ENCODE measurements around the gene ZBTB16. TPM values are rescaled to one million over a fixed set of nuclear protein-coding genes. Genes with fewer than 3 reads are reported as not detected.
A peak's percentile ranks its signal among the peaks of the same experiment; 100 is the strongest.

ZBTB16 gene
- total RNA-seq, 1 donor from 2014 or later = 39.4 TPM

- H3K27ac Mint-ChIP-seq (ENCODE audit: unreplicated experiment) = no peak overlapping the region
- no peaks in the 10 kb centered on the region for H3K9me3 Mint-ChIP-seq
- H3K36me3 Mint-ChIP-seq (ENCODE audit: low read depth) = no peaks in the 10 kb centered on the region
- DNase-seq (ENCODE audit: low read depth, low spot score) = no peak
- TF ChIP-seq CTCF (conservative IDR thresholded peaks at IDR 0.05) = no peak
- H3K4me1 Mint-ChIP-seq = peaks cover 76% of the 10 kb centered on the region
- H3K27me3 Mint-ChIP-seq (ENCODE audit: low read depth) = no peaks in the 10 kb centered on the region
- H3K4me3 Mint-ChIP-seq = no peak overlapping the region
These were observed 38.3 kb downstream of the ZBTB16 start for GRCh38 chr11:114097832-114098231.

DNA sequence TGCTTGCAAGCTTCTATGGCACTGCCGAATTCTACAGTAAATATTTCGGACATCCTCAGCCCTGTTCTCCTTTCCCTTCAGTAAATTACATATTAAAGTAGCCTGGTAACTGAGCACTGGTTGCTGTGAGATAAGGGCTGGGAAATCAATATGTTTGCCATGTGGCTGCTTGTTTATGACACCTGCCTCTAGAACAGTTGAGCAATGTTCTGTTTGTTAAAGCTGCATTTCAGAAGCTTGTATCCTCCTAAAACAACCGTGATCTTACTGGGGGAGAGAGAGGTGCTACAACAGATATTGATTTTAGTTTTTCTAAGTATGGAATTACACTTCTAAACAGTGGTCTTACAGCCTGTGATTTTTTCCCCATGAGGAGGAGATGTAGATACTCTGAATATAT, 39.4 kb downstream of the ZBTB16 start:
- Mint-ChIP-seq H3K27ac (ENCODE audit: unreplicated experiment) (no peak overlapping the region), H3K9me3 (no peaks in the 10 kb centered on the region), H3K4me3 (no peak overlapping the region), H3K36me3 (ENCODE audit: low read depth) (no peaks in the 10 kb centered on the region), H3K4me1 (peaks cover 77% of the 10 kb centered on the region), H3K27me3 (ENCODE audit: low read depth) (no peaks in the 10 kb centered on the region)
- TF ChIP-seq CTCF (conservative IDR thresholded peaks at IDR 0.05) = no peak
- no peak for DNase-seq (ENCODE audit: low read depth, low spot score)

- Mint-ChIP-seq H3K4me3 (no peak overlapping the region), H3K27me3 (ENCODE audit: low read depth) (no peaks in the 10 kb centered on the region), H3K4me1 (peaks cover 83% of the 10 kb centered on the region), H3K27ac (ENCODE audit: unreplicated experiment) (peak overlapping the region; percentile 52), H3K36me3 (ENCODE audit: low read depth) (no peaks in the 10 kb centered on the region), H3K9me3 (no peaks in the 10 kb centered on the region)
- no peak for DNase-seq (ENCODE audit: low read depth, low spot score)
- no peak for TF ChIP-seq CTCF (conservative IDR thresholded peaks at IDR 0.05)
These were observed 40.1 kb downstream of the ZBTB16 start for GRCh38 chr11:114099392-114100178.

DNA sequence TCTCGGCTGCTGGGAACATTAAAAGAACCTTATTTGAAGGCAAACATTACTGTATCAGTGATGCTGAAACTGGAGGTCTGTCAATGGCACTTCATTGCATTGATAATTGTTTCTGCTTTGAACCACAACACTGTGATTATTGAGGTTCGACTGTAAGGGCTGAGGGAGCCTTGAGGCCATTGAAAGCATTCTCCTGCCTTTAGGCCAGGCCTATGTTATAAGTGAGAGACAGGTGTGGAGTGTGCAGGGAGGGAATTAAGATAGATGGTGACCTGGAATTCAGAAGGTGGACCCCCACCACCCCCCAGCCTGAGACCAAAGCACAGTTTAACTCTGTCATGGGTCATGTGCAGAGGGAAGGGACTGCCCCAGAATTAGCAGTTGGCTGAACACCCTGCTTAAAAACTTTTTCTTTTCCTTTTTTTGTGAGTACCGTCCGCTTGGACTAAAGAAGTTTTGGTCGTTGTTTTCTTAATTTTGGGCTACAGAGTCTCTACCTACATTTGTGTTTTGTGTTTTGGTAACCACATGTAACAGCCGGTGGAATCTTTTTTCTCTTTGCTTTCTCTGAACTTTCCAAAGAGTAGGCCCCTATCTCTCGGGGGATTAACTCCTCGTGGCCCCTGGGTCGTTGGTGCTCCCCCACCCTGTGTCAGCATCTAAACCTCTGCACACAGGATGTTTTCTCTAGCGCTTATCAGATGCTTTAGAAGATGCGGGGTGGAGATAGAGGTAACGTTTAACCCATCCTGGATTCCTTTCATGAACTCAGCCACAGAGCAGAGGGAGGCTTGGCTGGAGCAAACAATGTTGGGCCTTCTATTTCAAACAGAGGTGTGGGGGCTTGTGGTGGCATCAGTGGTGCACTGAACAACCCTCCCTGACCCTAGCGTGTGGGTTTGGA, 43.7 kb downstream of the ZBTB16 start:
- no peaks in the 10 kb centered on the region for H3K9me3 Mint-ChIP-seq
- H3K36me3 Mint-ChIP-seq (ENCODE audit: low read depth) = no peaks in the 10 kb centered on the region
- no peaks in the 10 kb centered on the region for H3K27me3 Mint-ChIP-seq (ENCODE audit: low read depth)
- TF ChIP-seq CTCF (conservative IDR thresholded peaks at IDR 0.05) = no peak
- DNase-seq (ENCODE audit: low read depth, low spot score) = no peak
- H3K4me3 Mint-ChIP-seq = no peak overlapping the region
- peak overlapping the region; percentile 24 for H3K27ac Mint-ChIP-seq (ENCODE audit: unreplicated experiment)
- peaks cover 87% of the 10 kb centered on the region for H3K4me1 Mint-ChIP-seq

DNA sequence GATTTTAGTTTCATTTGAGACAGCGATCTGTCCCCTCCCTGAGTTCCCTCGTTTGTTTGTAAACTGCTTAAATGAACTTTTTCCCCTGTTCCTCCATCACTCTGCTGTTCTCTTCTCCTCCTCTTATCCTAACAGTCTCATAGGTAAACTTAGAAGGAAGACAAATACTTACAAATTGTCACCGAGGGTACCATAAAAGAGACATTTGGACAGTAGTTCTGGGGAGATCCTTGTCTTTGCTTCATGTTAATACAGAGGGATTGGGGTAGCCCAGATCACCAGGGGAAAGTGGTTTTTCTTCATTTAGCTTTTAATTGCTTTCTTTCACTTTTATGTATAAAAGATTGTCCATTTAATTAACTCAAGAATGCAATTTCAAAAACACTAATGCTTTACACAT, 46.1 kb downstream of the ZBTB16 start:
- peaks cover 85% of the 10 kb centered on the region for H3K4me1 Mint-ChIP-seq

More for the DNA sequence above, 46.1 kb downstream of the ZBTB16 start:
- no peak overlapping the region for H3K27ac Mint-ChIP-seq (ENCODE audit: unreplicated experiment)
- no peaks in the 10 kb centered on the region for H3K9me3 Mint-ChIP-seq
- no peak overlapping the region for H3K4me3 Mint-ChIP-seq
- H3K27me3 Mint-ChIP-seq (ENCODE audit: low read depth) = no peaks in the 10 kb centered on the region
- H3K36me3 Mint-ChIP-seq (ENCODE audit: low read depth) = no peaks in the 10 kb centered on the region
- DNase-seq (ENCODE audit: low read depth, low spot score) = no peak
- TF ChIP-seq CTCF (conservative IDR thresholded peaks at IDR 0.05) = no peak
